COLO668 (cell line): ENCODE results near the gene UBE4B.

Experiments used
- DNase-seq: peaks from one replicate; lab custom pipeline; 2025; ENCODE audit not compliant: unreplicated experiment; lab: John Stamatoyannopoulos, UW

The UBE4B gene

GRCh38 chr1:10033359-10033845, 644 bp downstream of the UBE4B start:
- peak; percentile 58 for DNase-seq

DNA sequence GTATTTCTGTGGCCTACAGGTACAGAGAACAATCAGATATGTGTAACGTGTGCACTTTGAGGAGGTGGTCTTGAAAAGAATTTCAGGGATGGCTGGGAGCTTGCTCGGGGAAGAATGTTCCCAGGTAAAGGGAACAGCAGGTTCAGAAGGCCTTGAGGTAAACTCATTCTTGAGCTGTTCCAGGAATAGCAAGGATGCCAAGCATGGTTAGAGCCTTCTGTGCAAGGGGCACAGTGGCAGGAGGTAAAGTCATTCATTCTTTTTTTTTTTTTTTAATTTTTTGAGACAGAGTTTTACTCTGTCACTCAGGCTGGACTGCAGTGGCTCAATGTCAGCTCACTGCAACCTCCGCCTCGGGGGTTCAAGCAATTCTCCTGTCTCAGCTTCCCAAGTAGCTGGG, 10.0 kb downstream of the UBE4B start:
- DNase-seq, result no peak

- DNase-seq, result no peak
Observed at GRCh38 chr1:10045480-10046355, 13.0 kb downstream of the UBE4B start.

GRCh38 chr1:10046356-10047085, 13.8 kb downstream of the UBE4B start:
- DNase-seq, result no peak

DNA sequence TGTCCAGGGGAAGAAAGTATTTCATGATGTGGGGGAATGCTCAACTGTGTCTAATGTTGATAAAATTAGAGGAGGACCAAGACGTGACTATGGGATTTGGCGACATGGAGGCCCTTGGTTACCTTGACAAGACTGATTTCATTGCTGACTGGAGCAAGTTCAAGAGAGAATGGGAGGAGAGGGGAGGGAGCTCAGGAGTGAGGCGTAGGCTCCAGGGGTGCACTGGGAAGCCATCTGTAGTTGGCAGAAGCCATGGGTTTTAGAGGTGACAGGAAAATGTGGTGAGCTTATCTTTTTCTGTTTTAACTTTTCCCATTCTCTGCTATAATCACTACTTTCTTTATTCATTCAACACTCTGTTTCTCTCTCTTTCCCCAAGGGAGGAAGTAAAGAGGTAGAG, 15.8 kb downstream of the UBE4B start:
- no peak for DNase-seq

DNA sequence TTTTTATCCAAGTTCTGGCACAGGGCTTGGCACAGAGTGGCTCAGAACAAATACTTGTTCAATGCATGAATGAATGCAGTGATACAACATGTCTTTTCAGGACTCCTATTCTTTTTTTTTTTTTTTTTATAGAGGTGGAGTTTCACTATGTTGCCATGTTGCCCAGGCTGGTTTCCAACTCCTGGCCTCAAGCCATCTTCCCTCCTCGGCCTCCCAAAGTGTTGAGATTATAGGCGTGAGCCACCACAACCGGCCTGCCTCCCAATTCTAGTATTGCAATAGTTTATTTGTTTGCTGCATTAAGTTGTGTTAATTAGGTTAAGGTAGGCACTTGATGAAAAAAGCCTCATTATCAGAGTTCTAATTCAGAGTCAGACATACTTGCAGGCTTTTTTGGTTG, 17.9 kb downstream of the UBE4B start:
- no peak for DNase-seq

- DNase-seq, result no peak
Observed at GRCh38 chr1:10051656-10052055, 18.9 kb downstream of the UBE4B start.

DNA sequence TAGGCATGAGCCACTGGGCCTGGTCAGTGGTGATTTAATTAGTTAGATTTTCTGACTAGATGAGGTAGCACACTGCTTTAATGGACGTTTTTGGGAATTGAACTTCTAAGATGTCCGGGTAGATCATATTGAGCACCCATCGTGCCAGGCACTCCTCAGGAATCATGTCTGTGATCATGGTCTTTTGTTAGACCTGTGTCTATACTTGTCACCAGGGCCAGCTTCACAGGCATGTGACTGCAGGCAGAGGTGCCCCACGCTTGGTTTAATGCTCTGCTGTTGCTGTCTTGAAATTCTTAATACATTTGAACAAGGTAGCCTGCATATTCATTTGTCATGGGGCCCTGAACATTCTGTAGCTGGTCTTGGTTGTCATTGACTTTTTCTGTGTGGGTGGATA, 19.6 kb downstream of the UBE4B start:
- DNase-seq, result no peak

DNA sequence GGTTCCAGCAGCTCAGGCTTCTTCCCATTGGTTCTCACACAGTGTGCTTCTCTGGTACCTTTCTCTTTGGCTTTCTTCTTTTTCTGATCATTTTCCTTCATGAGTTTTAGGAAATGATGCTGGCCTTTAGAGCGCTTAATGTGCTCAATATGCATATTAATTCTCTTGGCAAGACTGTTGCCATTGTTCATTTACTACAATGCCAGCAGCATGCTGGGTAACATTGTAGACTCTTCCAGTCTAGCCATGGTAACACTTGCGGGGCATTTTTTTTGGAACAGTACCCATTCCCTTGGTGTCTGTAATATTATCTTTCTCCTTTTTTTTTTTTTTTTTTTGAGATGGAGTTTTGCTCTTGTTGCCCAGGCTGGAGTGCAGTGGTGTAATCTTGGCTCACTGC, 21.7 kb downstream of the UBE4B start:
- DNase-seq, result no peak

DNA sequence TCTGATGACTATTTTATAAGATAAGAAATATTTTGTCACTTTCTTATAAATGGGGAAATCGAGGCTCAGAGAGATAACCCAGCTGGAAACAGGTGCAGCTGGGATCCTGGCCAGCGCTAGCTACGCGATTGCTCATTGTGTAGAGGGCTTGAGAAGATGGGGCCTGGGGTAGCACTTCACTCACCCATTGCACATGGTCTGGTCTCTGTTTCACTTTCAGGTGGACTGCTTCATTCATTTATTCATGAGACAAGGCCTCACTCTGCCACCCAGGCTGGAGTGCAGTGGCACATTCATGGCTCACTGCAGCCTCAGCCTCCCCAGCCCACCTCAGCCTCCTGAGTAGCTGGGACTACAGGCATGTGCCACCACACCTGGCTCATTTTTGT, 23.8 kb downstream of the UBE4B start:
- peak; percentile 69 for DNase-seq

- no peak for DNase-seq
Observed at GRCh38 chr1:10057343-10057742, 24.6 kb downstream of the UBE4B start.

DNA sequence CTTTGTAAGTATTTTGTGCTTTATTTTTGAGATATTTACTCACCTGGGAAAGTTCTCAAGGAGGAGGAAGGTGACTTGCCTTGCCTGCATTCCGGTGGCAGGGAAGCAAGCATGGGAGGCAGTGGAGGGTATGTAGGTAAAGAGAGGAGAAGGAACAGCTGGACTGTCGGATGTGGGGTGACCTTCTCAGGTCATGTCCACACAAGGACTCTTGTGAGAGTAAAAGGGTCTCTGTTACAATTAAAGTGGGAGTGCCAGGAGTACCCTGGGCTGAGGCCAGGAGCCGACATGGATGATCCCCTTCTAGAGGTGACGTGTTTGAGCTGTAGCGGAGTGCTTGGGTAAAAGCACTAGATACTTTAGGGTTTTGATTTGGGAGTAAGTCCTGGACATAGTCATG, 25.0 kb downstream of the UBE4B start:
- no peak for DNase-seq

DNA sequence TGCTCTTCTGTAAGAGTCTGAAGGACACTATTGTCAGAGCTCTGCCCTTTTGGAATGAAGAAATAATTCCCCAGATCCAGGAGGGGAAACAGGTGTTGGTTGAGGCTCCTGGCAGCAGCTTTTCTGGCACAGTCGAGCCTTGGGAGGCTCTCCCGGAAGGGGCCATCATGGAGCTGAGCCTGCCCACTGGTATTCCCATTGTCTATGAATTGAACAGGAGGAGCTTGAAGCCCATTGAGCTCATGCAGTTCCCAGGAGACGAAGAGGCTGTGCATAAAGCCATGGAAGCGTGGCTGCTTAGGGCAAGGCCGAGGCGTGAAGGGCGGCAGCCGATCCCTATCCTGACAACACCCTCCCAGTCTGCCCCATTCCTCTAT, 26.6 kb downstream of the UBE4B start:
- DNase-seq, result no peak

GRCh38 chr1:10060311-10061100, 27.7 kb downstream of the UBE4B start:
- no peak for DNase-seq

- no peak for DNase-seq
Observed at GRCh38 chr1:10061276-10061675, 28.5 kb downstream of the UBE4B start.

- DNase-seq, result no peak
Observed at GRCh38 chr1:10063878-10064277, 31.1 kb downstream of the UBE4B start.

- no peak for DNase-seq
Observed at GRCh38 chr1:10064416-10065343, 31.9 kb downstream of the UBE4B start.

DNA sequence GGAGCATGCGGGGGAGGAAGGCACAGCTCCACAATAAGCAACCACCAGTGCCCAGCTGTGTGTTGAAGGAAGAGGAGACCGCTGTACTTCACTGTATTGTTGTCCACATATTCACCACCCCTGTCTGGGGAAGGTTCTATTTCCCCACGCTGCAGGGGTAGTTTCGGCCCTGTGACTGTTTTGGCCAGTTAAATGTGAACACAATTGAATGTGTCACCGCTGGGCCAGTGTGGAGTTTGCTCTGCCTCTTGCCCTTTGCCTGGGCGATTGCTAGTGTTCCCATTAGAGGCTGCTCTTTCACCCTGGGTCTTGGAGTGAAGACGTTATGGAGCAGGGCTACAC, 32.6 kb downstream of the UBE4B start:
- no peak for DNase-seq

- DNase-seq, result no peak
Observed at GRCh38 chr1:10065760-10066159, 33.0 kb downstream of the UBE4B start.

DNA sequence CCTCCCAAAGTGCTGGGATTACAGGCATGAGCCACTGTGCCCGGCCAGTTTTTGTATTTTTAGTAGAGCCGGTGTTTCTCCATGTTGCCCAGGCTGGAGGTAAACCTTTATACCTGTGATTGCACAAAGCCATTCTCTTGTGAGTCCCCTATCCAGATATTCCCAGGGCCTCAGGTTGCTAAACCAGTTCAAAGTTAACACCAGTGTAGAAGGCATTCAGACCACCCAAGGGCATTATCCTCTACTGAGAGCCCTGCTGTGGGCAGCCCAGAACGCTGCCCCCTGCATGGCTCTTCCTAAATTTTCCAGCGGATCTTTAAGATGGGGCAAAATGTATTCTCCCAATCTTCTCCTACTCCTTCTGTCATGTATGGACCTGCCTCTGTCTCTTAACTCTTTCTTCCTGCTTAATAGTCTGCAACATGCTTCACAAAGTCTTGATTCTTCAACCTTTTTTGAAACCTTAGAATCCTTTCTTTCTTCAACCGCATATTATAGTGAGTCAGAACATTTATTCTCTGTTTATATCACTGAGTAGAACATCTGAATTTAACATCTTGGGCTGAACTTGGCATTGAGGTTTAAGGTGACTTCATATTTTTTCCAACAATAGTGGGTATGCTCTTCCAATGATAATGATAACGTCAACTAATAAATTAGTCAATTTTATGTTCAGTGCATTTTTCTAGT, 36.0 kb downstream of the UBE4B start:
- no peak for DNase-seq
